ENCODE results near the gene FOXO3. TPM values are rescaled to one million over a fixed set of nuclear protein-coding genes. Genes with fewer than 3 reads are reported as not detected.
A peak's percentile ranks its signal among the peaks of the same experiment; 100 is the strongest.

Gene FOXO3
- total RNA-seq, 2 donors from 2014 or later: 33.4 to 61.7 TPM

DNA sequence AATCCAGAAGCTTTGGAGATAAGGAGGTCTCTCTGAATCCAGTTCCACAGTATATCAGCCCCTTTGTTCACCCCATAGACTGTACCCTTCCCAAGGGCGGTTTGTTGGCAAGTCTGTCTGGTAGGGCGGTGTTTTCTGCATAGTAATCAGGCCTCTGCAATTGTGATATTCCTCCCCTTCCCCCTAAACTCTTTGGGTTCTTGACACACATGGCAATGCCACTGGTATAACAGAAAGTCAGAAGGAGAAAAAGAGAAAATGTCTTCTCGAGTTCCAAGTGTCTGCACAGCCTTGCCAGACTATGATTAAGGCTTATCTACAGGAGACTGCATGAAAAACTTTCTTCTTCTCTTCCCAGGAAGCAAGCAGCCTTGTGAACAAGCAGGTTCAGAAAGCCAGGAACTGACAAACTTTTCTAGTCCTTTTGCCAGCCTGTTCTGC, 45.6 kb downstream of the FOXO3 start:
- Histone ChIP-seq H3K27ac (no peak overlapping the region), H3K4me1 (peaks cover 5% of the 10 kb centered on the region), H3K27me3 (no peaks in the 10 kb centered on the region), H3K4me3 (no peak overlapping the region), H3K36me3 (no peaks in the 10 kb centered on the region), H3K9me3 (no peaks in the 10 kb centered on the region), H3K9ac (ENCODE audit: low read depth in 2 of 2, low read length in 2 of 2) (no peak overlapping the region)
- DNase-seq: no peak
- TF ChIP-seq, protein P1, sequence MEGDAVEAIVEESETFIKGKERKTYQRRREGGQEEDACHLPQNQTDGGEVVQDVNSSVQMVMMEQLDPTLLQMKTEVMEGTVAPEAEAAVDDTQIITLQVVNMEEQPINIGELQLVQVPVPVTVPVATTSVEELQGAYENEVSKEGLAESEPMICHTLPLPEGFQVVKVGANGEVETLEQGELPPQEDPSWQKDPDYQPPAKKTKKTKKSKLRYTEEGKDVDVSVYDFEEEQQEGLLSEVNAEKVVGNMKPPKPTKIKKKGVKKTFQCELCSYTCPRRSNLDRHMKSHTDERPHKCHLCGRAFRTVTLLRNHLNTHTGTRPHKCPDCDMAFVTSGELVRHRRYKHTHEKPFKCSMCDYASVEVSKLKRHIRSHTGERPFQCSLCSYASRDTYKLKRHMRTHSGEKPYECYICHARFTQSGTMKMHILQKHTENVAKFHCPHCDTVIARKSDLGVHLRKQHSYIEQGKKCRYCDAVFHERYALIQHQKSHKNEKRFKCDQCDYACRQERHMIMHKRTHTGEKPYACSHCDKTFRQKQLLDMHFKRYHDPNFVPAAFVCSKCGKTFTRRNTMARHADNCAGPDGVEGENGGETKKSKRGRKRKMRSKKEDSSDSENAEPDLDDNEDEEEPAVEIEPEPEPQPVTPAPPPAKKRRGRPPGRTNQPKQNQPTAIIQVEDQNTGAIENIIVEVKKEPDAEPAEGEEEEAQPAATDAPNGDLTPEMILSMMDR (IDR thresholded peaks at IDR 0.05): no peak
- intact Hi-C loops (cut with DNase I): no loop called here

DNA sequence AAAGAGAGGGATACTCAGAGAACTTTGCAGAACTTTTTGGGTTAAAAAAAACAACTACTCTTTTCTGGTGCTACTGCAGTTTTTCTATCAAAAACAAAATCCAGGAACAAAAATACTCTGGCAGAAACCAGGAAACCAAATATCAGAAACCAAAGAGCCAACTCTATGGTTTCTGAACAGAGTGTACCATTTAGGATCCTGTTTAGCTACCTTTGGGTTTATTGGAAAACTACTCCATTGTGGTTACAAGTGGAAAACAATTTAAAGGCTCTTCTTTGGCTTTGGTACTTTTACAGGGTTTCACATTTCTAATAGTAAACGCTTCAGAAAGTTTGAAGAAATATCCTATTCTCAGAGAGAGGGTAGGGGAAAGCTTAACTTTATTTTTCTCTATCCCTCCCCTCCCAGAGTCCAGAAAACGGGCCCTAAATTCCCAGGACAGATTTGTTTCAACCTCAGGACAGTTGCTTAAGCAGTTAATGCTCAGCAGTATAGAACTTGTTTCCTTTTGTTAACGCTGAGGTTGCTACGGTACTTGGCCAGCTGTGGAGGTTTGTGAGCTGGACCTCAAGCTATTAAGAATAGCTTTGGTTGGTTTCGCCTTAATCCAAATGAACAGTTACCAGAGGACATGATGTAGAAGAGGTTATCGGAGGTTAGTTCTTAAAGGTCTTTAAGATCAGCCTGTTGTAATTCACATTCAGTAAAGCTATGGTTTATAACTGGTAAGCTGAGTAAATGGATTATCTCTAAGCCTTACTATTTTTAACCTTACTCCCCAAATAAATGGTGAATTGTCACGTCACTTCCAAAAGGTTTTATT, 47.9 kb downstream of the FOXO3 start:
- Histone ChIP-seq H3K36me3 (no peaks in the 10 kb centered on the region), H3K9ac (ENCODE audit: low read depth in 2 of 2, low read length in 2 of 2) (no peak overlapping the region), H3K9me3 (no peaks in the 10 kb centered on the region), H3K27ac (peak overlapping the region; percentile 6), H3K27me3 (no peaks in the 10 kb centered on the region), H3K4me1 (peaks cover 5% of the 10 kb centered on the region), H3K4me3 (no peak overlapping the region)
- no peak for DNase-seq
- TF ChIP-seq, protein P1 (IDR thresholded peaks at IDR 0.05): no peak
- intact Hi-C loops (cut with DNase I): no loop called here

DNA sequence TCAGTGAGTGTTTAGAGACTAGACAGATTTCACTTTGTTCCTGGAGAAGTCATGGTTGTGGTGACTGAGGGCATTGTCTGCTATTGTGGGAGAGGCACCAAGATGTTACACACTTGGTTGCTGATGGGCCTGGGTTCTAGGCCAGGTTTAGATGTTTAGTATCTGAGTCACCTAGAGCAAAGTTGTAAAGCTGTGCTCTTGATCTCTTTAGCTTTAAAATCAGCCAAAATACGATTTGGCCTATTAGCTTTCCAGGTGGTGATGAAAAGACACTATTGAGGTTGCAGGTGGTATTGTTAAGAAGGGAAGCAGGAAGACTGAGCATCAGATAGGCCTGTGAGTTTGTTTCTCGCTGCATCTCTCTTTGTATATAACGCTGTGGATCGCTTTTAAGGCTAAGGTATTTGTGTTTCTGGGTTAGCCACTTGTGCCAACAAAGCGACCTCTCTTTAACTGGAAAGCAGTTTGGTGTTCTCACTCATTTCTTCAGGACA, 48.6 kb downstream of the FOXO3 start:
- Histone ChIP-seq H3K4me1 (peaks cover 5% of the 10 kb centered on the region), H3K9me3 (no peaks in the 10 kb centered on the region), H3K36me3 (no peaks in the 10 kb centered on the region), H3K9ac (ENCODE audit: low read depth in 2 of 2, low read length in 2 of 2) (peak overlapping the region in 1 of 2 donors; percentile 26), H3K27ac (no peak overlapping the region), H3K27me3 (no peaks in the 10 kb centered on the region), H3K4me3 (no peak overlapping the region)
- TF ChIP-seq, protein P1 (IDR thresholded peaks at IDR 0.05): no peak
- no peak for DNase-seq
- intact Hi-C loops (cut with DNase I): no loop called here

DNA sequence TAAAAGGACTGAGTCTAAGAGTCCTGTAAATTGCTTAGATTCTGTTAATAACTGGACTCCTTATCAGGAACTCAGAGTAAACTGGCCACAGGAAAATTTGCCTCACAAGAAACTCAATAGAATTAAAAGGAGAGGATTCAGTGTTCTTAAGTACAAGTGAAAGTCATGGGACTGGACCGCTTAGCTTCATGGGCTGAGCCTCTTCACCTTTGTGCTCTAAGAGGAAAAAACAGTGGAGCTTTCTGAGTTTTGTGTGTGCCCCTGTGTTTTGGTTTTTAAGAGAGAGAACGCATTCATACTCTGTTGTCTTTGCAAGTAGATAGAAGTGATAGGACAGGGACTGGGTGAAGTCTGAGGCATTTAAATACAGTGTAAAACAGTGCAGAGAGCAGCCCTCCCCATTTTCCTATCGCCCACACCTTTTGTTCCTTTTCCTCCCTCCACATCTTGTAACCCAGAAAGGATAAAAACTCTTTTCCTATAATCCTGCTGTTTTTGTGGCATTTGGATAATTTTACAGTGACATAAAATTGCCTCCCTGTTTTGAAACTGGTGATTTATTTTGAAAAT, 49.6 kb downstream of the FOXO3 start:
- intact Hi-C loops (cut with DNase I): no loop called here

DNA sequence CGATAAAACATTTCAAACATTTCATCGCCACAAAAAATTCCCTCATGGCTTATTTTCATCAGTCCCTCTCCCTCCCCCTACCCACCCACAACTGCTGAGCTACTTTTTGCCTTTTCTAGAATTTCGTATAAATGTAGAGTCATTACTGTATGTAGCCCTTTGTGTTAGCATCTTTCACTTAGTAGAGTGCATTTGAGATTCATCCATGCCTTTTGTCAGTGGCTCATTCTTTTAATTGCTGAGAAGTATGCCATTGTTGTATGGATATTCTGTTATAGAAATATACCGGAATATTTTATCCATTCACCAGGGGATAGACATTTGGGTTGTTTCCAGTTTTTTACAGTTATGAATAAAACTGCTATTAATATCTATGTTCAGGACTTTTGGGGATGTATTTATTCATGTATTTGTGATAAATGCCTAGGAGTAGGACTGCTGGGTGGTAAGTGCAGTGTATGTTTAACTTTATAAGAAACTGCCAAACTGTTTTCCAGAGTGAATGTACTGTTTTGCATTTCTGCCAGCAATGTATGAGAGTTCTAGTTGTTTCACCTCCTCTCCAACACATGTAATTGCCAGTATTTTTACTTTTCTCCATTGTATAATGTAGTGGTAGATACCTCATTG, 50.4 kb downstream of the FOXO3 start:
- Histone ChIP-seq H3K27ac (no peak overlapping the region), H3K27me3 (no peaks in the 10 kb centered on the region), H3K4me3 (no peak overlapping the region), H3K9me3 (no peaks in the 10 kb centered on the region), H3K9ac (ENCODE audit: low read depth in 2 of 2, low read length in 2 of 2) (no peak overlapping the region), H3K4me1 (peaks cover 4% of the 10 kb centered on the region), H3K36me3 (no peaks in the 10 kb centered on the region)
- TF ChIP-seq, protein P1 (IDR thresholded peaks at IDR 0.05): no peak
- DNase-seq: no peak
- intact Hi-C loops (cut with DNase I): no loop called here

More for the DNA sequence above, 49.6 kb downstream of the FOXO3 start:
- no peaks in the 10 kb centered on the region for H3K36me3 ChIP-seq
- peaks cover 5% of the 10 kb centered on the region for H3K4me1 ChIP-seq
- no peaks in the 10 kb centered on the region for H3K27me3 ChIP-seq
- DNase-seq: no peak
- no peak overlapping the region for H3K27ac ChIP-seq
- TF ChIP-seq, protein P1 (IDR thresholded peaks at IDR 0.05): no peak
- H3K4me3 ChIP-seq: no peak overlapping the region
- H3K9me3 ChIP-seq: no peaks in the 10 kb centered on the region
- H3K9ac ChIP-seq (ENCODE audit: low read depth in 2 of 2, low read length in 2 of 2): no peak overlapping the region
